GM13977 (cell line): Measurements from ENCODE around the gene OGFRL1.

Experiments
- DNase-seq: peaks from one replicate; pipeline ENCODE4 v3.0.0; 2012; ENCODE audit warnings: low spot score
- in situ Hi-C: fragments of 300-500 bp; cut with MboI; formaldehyde crosslinking; loops from one replicate; pipeline ENCODE4 v1.12.0; 2022; ENCODE audit warnings: low sequenced_read_pairs, low pct_unique_long_range_greater_than_20kb, mixed read lengths, inconsistent platforms; ENCODE audit not compliant: unreplicated experiment
- TF ChIP-seq, protein P1 (sequence below): IDR thresholded peaks from 2 replicates; pipeline ENCODE4 v1.5.1; 2012; ENCODE audit warnings: mild to moderate bottlenecking, control low read depth; ENCODE audit not compliant: insufficient read depth; ENCODE audit errors: extremely low read depth, missing control alignments

The OGFRL1 gene

GRCh38 chr6:71326611-71327010, 38.0 kb downstream of the OGFRL1 start:
- no peak for DNase-seq
- TF ChIP-seq, protein P1, sequence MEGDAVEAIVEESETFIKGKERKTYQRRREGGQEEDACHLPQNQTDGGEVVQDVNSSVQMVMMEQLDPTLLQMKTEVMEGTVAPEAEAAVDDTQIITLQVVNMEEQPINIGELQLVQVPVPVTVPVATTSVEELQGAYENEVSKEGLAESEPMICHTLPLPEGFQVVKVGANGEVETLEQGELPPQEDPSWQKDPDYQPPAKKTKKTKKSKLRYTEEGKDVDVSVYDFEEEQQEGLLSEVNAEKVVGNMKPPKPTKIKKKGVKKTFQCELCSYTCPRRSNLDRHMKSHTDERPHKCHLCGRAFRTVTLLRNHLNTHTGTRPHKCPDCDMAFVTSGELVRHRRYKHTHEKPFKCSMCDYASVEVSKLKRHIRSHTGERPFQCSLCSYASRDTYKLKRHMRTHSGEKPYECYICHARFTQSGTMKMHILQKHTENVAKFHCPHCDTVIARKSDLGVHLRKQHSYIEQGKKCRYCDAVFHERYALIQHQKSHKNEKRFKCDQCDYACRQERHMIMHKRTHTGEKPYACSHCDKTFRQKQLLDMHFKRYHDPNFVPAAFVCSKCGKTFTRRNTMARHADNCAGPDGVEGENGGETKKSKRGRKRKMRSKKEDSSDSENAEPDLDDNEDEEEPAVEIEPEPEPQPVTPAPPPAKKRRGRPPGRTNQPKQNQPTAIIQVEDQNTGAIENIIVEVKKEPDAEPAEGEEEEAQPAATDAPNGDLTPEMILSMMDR, result no peak
- in situ Hi-C loops, result no loop called here

- TF ChIP-seq, protein P1, result no peak
- no peak for DNase-seq
- in situ Hi-C loops, result no loop called here
Measured at GRCh38 chr6:71330501-71330900, 41.9 kb downstream of the OGFRL1 start.

DNA sequence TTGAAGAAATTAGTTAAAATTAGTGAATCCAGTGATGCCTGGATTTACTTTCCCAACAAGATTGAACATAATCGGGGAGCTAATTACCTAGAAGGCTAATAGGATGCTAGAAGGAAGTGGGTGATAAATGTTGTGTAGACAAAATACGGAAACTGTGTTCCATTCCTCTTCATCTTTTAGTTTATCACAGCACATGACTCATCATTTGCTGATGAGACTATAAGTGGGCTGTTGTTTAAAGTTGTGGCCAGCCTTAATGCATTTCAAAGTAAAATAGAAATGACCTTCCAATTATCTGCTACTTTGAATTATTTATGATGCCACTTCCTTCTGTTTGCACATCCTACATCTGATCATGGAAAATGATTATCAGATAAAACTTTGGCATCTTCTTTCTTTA, 43.4 kb downstream of the OGFRL1 start:
- no peak for DNase-seq
- in situ Hi-C loops, result no loop called here
- TF ChIP-seq, protein P1, result no peak

DNA sequence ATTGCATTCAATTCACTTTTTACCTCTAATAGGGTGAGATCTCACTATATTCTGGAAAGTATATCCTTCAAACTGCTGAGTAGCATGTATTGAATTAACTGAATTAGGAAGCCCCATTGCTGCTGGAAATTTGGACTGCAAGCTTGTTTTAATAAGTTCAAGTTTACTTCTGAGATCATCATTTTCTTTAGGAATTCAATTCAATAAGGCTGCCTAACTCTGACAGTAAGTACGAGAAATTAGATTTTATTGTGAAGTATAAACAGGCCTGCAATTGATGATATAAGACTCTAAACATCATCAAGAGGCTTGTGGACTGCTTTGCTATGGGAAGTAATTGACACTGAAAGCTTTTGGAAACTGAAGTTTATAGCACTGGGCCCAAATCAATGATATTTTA, 44.4 kb downstream of the OGFRL1 start:
- TF ChIP-seq, protein P1, result no peak
- in situ Hi-C loops, result no loop called here
- DNase-seq, result no peak

GRCh38 chr6:71333697-71334096, 45.1 kb downstream of the OGFRL1 start:
- DNase-seq, result no peak
- in situ Hi-C loops, result no loop called here
- TF ChIP-seq, protein P1, result no peak

- in situ Hi-C loops, result no loop called here
- DNase-seq, result no peak
- TF ChIP-seq, protein P1, result no peak
Measured at GRCh38 chr6:71334768-71335167, 46.2 kb downstream of the OGFRL1 start.

- DNase-seq, result no peak
- TF ChIP-seq, protein P1, result no peak
- in situ Hi-C loops, result no loop called here
Measured at GRCh38 chr6:71335544-71335943, 46.9 kb downstream of the OGFRL1 start.
